Measurements from ENCODE around the gene FAM53A. TPM values are rescaled to one million over a fixed set of nuclear protein-coding genes. Genes with fewer than 3 reads are reported as not detected.
"Not testable (repeated sequence)": the region's sequence is repeated elsewhere in the genome, so short reads cannot be mapped to it uniquely, and the experiment has no call there.

Gene FAM53A
- total and polyA plus RNA-seq, 10 of the 15 experiments (the other 5 are each of a cell fraction or from before 2014, with no cell fraction given) = 0.02 to 0.87 (median 0.38) TPM; not detected in 2

- TF ChIP-seq, protein P1, sequence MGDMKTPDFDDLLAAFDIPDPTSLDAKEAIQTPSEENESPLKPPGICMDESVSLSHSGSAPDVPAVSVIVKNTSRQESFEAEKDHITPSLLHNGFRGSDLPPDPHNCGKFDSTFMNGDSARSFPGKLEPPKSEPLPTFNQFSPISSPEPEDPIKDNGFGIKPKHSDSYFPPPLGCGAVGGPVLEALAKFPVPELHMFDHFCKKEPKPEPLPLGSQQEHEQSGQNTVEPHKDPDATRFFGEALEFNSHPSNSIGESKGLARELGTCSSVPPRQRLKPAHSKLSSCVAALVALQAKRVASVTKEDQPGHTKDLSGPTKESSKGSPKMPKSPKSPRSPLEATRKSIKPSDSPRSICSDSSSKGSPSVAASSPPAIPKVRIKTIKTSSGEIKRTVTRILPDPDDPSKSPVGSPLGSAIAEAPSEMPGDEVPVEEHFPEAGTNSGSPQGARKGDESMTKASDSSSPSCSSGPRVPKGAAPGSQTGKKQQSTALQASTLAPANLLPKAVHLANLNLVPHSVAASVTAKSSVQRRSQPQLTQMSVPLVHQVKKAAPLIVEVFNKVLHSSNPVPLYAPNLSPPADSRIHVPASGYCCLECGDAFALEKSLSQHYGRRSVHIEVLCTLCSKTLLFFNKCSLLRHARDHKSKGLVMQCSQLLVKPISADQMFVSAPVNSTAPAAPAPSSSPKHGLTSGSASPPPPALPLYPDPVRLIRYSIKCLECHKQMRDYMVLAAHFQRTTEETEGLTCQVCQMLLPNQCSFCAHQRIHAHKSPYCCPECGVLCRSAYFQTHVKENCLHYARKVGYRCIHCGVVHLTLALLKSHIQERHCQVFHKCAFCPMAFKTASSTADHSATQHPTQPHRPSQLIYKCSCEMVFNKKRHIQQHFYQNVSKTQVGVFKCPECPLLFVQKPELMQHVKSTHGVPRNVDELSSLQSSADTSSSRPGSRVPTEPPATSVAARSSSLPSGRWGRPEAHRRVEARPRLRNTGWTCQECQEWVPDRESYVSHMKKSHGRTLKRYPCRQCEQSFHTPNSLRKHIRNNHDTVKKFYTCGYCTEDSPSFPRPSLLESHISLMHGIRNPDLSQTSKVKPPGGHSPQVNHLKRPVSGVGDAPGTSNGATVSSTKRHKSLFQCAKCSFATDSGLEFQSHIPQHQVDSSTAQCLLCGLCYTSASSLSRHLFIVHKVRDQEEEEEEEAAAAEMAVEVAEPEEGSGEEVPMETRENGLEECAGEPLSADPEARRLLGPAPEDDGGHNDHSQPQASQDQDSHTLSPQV (IDR thresholded peaks at IDR 0.05) = no peak
Observed at GRCh38 chr4:1673671-1674070, 10.4 kb downstream of the FAM53A start (continued).

- CTCF ChIA-PET; in situ Hi-C loops (cut with MboI); H3K27ac ChIP-seq (ENCODE audit: control insufficient read depth, insufficient read depth); H3K4me3 ChIP-seq; H3K27me3 ChIP-seq (replicated peaks in 1 of 2; ENCODE audit: control insufficient read depth in 2 of 2, insufficient read depth in 2 of 2, low read length in 1 of 2); H2AFZ ChIP-seq (ENCODE audit: control insufficient read depth, low read depth, low read length); H3K36me3 ChIP-seq (ENCODE audit: control insufficient read depth in 2 of 2, insufficient read depth in 2 of 2, low read length in 1 of 2); DNase-seq (ENCODE audit: low read depth, low spot score); H3K4me2 ChIP-seq (ENCODE audit: control insufficient read depth, insufficient read depth); H3K79me2 ChIP-seq (ENCODE audit: control insufficient read depth, insufficient read depth, low read length); SMC1A ChIA-PET (ENCODE audit: uncharacterized antibody, unreplicated experiment); H4K20me1 ChIP-seq (ENCODE audit: control insufficient read depth, insufficient read depth); H3K9ac ChIP-seq (ENCODE audit: control insufficient read depth, insufficient read depth, low read length); intact Hi-C loops (cut with micrococcal nuclease; ENCODE audit: unreplicated experiment); H3K9me3 ChIP-seq (replicated peaks; ENCODE audit: control insufficient read depth, insufficient read depth, low read length); ATAC-seq; H3K4me1 ChIP-seq (ENCODE audit: control insufficient read depth, insufficient read depth, low read length); POLR2A ChIA-PET; BruUV-seq (replicated peaks); FAIRE-seq; RAD21 ChIA-PET (ENCODE audit: unreplicated experiment): not testable (repeated sequence)
- WGBS (ENCODE audit: insufficient coverage, insufficient replicate concordance, low lambda C conversion rate, missing lambda C conversion rate) = 76% methylated on average over 18 of the region's 20 CpGs
Observed at GRCh38 chr4:1671011-1671410, 13.1 kb downstream of the FAM53A start.

DNA sequence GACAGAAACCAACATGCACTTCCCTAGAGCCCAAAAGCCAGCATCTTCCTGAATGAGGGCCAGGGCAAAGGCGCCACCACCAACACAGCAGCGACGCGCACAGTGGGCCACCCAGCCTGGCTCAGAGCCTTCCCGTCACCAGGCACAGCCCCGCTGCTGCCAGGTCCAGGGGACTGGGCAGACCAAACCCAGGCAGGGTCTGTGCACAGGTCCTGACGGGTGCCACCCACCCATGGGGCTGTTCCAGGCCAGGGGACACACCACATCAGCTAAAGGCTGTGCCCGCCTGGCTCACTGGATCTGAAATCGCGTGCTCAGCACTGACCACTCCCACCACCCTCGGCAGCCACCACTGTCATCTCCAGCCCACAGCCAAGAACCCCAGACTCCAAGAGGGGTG lies 13.8 kb downstream of the FAM53A start:
- DNase-seq (ENCODE audit: low read depth, low spot score) (no peak), ATAC-seq (no peak), FAIRE-seq (no peak)
- H3K27ac ChIP-seq (ENCODE audit: control insufficient read depth, insufficient read depth) = no peak overlapping the region
- intact Hi-C loops (cut with micrococcal nuclease; ENCODE audit: unreplicated experiment) (no loop called here), in situ Hi-C loops (cut with MboI) (no loop called here)
- H2AFZ ChIP-seq (ENCODE audit: control insufficient read depth, low read depth, low read length) = no peak overlapping the region
- WGBS (ENCODE audit: insufficient coverage, insufficient replicate concordance, low lambda C conversion rate, missing lambda C conversion rate) = 76% methylated on average over 11 of the region's 11 CpGs
- no peaks in the 10 kb centered on the region for H3K27me3 ChIP-seq (replicated peaks in 1 of 2; ENCODE audit: control insufficient read depth in 2 of 2, insufficient read depth in 2 of 2, low read length in 1 of 2)
- ChIA-PET SMC1A (ENCODE audit: uncharacterized antibody, unreplicated experiment) (no interaction called here), CTCF (no interaction called here), RAD21 (ENCODE audit: unreplicated experiment) (no interaction called here), POLR2A (no interaction called here)
- no peak overlapping the region for H3K4me2 ChIP-seq (ENCODE audit: control insufficient read depth, insufficient read depth)
- H3K9ac ChIP-seq (ENCODE audit: control insufficient read depth, insufficient read depth, low read length) = no peak overlapping the region
- no peak overlapping the region for H3K4me3 ChIP-seq
- no peaks in the 10 kb centered on the region for H3K36me3 ChIP-seq (ENCODE audit: control insufficient read depth in 2 of 2, insufficient read depth in 2 of 2, low read length in 1 of 2)
- H3K9me3 ChIP-seq (replicated peaks; ENCODE audit: control insufficient read depth, insufficient read depth, low read length) = no peaks in the 10 kb centered on the region
- TF ChIP-seq CEBPB (IDR thresholded peaks at IDR 0.05; ENCODE audit: borderline replicate concordance in 1 of 2, low read depth in 2 of 2, low read length in 2 of 2) = no peak
- no peak for TF ChIP-seq PAX5 (IDR thresholded peaks at IDR 0.05; ENCODE audit: borderline replicate concordance, low read depth, low read length)
- no peak for TF ChIP-seq LARP7 (IDR thresholded peaks at IDR 0.05)
- no peak for TF ChIP-seq CBFB (IDR thresholded peaks at IDR 0.05; ENCODE audit: low read depth)
- H3K79me2 ChIP-seq (ENCODE audit: control insufficient read depth, insufficient read depth, low read length) = no peaks in the 10 kb centered on the region
- no TSS peak for BruUV-seq (replicated peaks)
- no peaks in the 10 kb centered on the region for H4K20me1 ChIP-seq (ENCODE audit: control insufficient read depth, insufficient read depth)
- no peaks in the 10 kb centered on the region for H3K4me1 ChIP-seq (ENCODE audit: control insufficient read depth, insufficient read depth, low read length)

All from GM12878 (cell line).